ENCODE results near the gene RSPH10B.
"Not testable (repeated sequence)": the region's sequence is repeated elsewhere in the genome, so short reads cannot be mapped to it uniquely, and the experiment has no call there.

DNA sequence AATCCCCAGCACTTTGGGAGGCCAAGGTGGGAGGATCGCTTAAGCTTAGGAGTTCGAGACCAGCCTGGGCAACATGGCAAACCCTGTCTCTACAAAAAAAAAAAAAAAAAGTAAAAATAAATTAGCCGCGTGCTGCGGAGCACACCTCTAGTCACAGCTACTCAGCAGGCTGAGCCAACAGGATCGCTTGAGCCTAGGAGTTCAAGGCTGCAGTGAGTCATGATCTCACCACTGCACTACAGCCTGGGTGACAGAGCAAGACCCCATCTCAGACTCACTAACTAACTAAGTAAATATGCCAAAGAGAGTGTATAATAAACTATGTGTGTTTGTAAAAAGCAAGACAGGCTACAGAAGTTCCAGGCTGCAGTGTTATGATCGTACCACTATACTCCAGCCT lies 6.7 kb downstream of the RSPH10B start:
- not testable (repeated sequence) for TF ChIP-seq POLR2A (IDR thresholded peaks at IDR 0.05)
- TF ChIP-seq, protein P1, sequence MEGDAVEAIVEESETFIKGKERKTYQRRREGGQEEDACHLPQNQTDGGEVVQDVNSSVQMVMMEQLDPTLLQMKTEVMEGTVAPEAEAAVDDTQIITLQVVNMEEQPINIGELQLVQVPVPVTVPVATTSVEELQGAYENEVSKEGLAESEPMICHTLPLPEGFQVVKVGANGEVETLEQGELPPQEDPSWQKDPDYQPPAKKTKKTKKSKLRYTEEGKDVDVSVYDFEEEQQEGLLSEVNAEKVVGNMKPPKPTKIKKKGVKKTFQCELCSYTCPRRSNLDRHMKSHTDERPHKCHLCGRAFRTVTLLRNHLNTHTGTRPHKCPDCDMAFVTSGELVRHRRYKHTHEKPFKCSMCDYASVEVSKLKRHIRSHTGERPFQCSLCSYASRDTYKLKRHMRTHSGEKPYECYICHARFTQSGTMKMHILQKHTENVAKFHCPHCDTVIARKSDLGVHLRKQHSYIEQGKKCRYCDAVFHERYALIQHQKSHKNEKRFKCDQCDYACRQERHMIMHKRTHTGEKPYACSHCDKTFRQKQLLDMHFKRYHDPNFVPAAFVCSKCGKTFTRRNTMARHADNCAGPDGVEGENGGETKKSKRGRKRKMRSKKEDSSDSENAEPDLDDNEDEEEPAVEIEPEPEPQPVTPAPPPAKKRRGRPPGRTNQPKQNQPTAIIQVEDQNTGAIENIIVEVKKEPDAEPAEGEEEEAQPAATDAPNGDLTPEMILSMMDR (IDR thresholded peaks at IDR 0.05) = not testable (repeated sequence)

Measured in uterus (tissue), 2 donors.